T-helper 17 cell (primary cell): Measurements from ENCODE around the gene RALGAPB. TPM values are rescaled to one million over a fixed set of nuclear protein-coding genes. Genes with fewer than 3 reads are reported as not detected.
A peak's percentile ranks its signal among the peaks of the same experiment; 100 is the strongest.

Experiments
- ATAC-seq: fragments of 150-1000 bp; cut with Tn5 transposase; 2 replicates; pipeline ENCODE4 v1.10.0; 2021; ENCODE audit warnings: mild to moderate bottlenecking, moderate library complexity
- DNase-seq, 3 donors: peaks; one replicate each; pipeline versions ENCODE4 v3.0.0 to v3.0.0-alpha.2; 2020 to 2021
- H3K9me3 ChIP-seq: one replicate; pipeline ENCODE4 v1.7.0; 2013; ENCODE audit warnings: low read length, mild to moderate bottlenecking; ENCODE audit not compliant: control insufficient read depth, poor library complexity, severe bottlenecking
- H3K27ac Mint-ChIP-seq: one replicate; pipeline ENCODE4 v1.8.0; 2022; ENCODE audit warnings: mild to moderate bottlenecking, moderate library complexity, mixed read lengths
- H3K27me3 Mint-ChIP-seq: one replicate; pipeline ENCODE4 v1.8.0; 2022; ENCODE audit warnings: mixed read lengths
- H3K36me3 Mint-ChIP-seq: one replicate; pipeline ENCODE4 v1.8.0; 2022; ENCODE audit warnings: low read depth, mixed read lengths
- H3K4me1 Mint-ChIP-seq: one replicate; pipeline ENCODE4 v1.8.0; 2022; ENCODE audit warnings: mild to moderate bottlenecking, mixed read lengths
- H3K4me3 Mint-ChIP-seq: one replicate; pipeline ENCODE4 v1.8.0; 2022; ENCODE audit warnings: mild to moderate bottlenecking, moderate library complexity, mixed read lengths
- total RNA-seq, 4 donors: library from RNA in 2 of 4; stranded (reverse) in 2 of 4; gene quantifications; one replicate each; pipeline ENCODE4 v1.2.3 and lab custom pipeline; 2022 to 2026

The RALGAPB gene
- total RNA-seq, 2 donors from 2014 or later: 42.1 to 45.2 TPM

DNA sequence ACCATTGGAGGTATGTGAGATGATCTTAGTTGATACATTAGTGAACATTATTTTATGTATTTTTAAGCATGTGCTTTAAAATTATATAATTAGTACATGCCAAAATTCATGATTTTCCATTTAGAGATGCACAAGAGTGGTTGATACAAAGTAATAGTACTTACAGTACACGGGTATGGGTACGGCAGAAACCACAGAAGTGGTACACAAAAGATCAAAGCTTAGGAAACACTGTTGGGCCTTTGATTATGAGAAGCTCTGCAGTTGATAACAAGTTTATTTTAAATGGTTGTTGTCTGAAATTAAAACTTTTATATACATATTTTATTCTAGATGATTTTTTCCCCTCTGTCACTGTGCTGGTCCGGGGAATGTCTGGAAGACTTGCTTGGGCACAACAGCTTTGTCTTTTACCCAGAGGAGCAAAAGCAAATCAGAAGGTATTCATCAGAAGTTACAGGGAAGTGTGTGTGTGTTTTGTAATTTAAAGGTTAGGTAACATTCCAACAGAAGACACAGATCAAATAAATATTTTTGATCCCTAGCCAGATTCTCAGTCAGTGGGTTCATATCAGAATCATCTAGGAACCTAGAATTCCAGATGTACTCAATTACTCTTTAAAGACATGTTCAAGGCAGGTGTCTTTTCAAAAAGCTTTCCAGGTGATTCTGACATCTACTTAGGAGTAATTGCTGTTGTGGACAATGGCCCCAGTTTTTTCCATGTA is 75.9 kb downstream of the RALGAPB start:
- Mint-ChIP-seq H3K4me3 (no peak overlapping the region), H3K4me1 (peaks cover 13% of the 10 kb centered on the region), H3K27ac (no peak overlapping the region), H3K36me3 (peaks cover 17% of the 10 kb centered on the region), H3K27me3 (no peaks in the 10 kb centered on the region)
- no peak for DNase-seq
- H3K9me3 ChIP-seq: no peaks in the 10 kb centered on the region
- no peak for ATAC-seq

DNA sequence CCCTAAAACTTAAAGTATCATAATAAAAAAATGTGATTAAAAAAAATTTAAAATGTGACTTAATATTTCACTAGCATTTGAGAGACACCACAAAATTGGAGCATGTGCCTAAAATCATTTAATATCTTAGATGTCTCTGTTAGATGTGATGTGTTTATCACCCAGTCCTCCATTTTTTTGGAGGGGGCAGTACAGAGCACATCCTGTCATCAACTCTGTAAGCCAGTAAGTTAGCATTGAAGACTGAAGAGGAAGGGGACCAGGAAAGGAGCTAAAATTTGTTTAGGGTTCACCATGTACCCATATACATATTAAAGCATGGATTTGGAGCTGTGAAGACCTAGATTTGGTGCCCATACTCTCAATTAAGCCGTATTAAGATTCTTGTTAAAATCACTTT is 77.6 kb downstream of the RALGAPB start:
- H3K9me3 ChIP-seq: no peaks in the 10 kb centered on the region
- DNase-seq: no peak
- H3K4me1 Mint-ChIP-seq: peaks cover 10% of the 10 kb centered on the region
- no peak overlapping the region for H3K4me3 Mint-ChIP-seq
- peaks cover 15% of the 10 kb centered on the region for H3K36me3 Mint-ChIP-seq
- H3K27ac Mint-ChIP-seq: peak overlapping the region; percentile 14
- no peaks in the 10 kb centered on the region for H3K27me3 Mint-ChIP-seq
- no peak for ATAC-seq

DNA sequence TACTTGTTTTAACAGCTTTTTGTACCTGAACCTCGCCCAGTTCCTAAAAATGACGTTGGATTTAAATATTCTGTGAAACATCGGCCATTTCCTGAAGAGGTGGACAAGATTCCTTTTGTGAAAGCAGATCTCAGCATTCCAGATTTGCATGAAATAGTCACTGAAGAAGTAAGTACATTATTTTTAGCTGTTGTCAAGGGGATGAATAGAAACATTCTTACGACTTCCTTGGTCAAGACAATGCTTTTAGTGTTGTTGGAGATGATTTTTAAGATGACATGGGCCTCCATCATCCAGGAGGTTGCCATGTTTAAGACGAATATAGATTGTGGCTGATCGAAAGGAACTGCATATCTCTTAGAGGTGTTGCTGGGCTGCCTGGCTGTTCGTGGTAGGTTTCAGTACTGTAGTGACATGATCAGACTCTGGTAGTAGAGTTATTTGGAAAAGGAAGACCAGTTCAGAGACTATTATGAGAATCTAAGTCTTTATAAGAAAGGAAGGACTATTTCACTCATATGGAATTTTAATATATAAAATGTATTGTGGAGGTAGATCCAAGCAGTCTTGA is 78.5 kb downstream of the RALGAPB start:
- peaks cover 10% of the 10 kb centered on the region for H3K4me1 Mint-ChIP-seq
- no peaks in the 10 kb centered on the region for H3K9me3 ChIP-seq
- H3K4me3 Mint-ChIP-seq: no peak overlapping the region
- ATAC-seq: no peak
- H3K27me3 Mint-ChIP-seq: no peaks in the 10 kb centered on the region
- H3K36me3 Mint-ChIP-seq: peaks cover 10% of the 10 kb centered on the region
- H3K27ac Mint-ChIP-seq: no peak overlapping the region
- DNase-seq: no peak

DNA sequence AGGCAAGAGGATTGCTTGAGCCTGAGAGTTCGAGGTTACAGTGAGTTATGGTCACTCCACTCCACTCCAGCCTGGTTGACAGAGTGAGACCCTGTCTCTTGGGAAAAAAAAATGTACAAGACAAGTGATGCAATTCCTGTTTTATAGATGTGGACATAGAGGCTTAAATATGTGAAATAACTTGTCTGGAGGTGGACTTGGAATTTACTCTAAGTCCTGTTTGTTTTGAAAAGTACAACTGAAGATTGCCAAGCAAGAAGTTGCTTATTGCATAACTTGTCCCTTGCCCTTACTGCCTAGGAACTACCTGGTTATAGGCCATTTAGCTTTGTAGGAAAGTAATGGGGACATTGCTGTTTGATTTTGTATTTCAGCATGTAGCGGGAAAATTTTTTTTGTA is 82.3 kb downstream of the RALGAPB start:
- DNase-seq: no peak
- Mint-ChIP-seq H3K36me3 (peaks cover 11% of the 10 kb centered on the region), H3K4me3 (no peak overlapping the region), H3K27ac (no peak overlapping the region), H3K4me1 (peaks cover 4% of the 10 kb centered on the region), H3K27me3 (no peaks in the 10 kb centered on the region)
- H3K9me3 ChIP-seq: no peaks in the 10 kb centered on the region
- ATAC-seq: no peak

DNA sequence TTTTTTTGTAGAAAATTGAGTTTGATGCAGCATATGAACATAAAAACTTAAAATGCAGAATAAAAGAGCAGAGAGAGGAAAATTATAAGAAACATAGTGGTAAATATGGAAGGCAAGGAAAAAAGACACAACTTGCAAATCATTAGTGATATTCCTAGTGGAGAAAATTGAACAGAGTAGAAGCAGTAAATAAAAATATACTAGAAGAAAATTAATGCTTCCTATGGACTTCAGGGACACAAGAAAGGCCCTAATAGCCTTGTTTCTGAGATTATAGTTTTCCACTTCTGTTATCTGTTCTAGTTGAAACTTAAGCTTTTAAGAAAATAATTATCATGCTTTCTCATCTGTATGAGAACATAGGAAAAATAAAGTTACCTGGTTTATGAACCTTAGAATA is 82.8 kb downstream of the RALGAPB start:
- H3K9me3 ChIP-seq: no peaks in the 10 kb centered on the region
- ATAC-seq: no peak
- Mint-ChIP-seq H3K36me3 (peaks cover 16% of the 10 kb centered on the region), H3K4me3 (no peak overlapping the region), H3K27ac (no peak overlapping the region), H3K27me3 (no peaks in the 10 kb centered on the region), H3K4me1 (peaks cover 4% of the 10 kb centered on the region)
- DNase-seq: no peak

DNA sequence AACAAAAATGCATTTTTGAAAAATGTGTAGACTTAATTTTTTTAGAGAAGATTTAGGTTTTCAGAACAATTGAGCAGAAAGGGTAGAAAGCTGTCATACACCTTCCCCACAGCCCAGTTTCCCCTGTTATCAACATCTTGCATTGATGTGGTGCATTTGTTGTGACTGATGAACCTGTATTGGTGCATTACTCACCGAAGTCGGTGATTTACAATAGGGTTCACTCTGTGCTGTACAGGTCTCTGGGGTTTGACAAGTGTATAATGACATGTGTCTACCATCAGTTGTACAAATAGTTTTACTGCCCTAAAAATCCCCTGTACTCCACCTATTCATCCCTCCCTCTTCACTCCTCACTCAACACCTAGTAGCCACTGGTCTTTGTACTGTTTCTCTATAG is 84.5 kb downstream of the RALGAPB start:
- no peaks in the 10 kb centered on the region for H3K27me3 Mint-ChIP-seq
- no peak overlapping the region for H3K4me3 Mint-ChIP-seq
- DNase-seq: no peak
- no peaks in the 10 kb centered on the region for H3K9me3 ChIP-seq
- H3K4me1 Mint-ChIP-seq: peaks cover 4% of the 10 kb centered on the region
- ATAC-seq: no peak
- peaks cover 16% of the 10 kb centered on the region for H3K36me3 Mint-ChIP-seq
- no peak overlapping the region for H3K27ac Mint-ChIP-seq

DNA sequence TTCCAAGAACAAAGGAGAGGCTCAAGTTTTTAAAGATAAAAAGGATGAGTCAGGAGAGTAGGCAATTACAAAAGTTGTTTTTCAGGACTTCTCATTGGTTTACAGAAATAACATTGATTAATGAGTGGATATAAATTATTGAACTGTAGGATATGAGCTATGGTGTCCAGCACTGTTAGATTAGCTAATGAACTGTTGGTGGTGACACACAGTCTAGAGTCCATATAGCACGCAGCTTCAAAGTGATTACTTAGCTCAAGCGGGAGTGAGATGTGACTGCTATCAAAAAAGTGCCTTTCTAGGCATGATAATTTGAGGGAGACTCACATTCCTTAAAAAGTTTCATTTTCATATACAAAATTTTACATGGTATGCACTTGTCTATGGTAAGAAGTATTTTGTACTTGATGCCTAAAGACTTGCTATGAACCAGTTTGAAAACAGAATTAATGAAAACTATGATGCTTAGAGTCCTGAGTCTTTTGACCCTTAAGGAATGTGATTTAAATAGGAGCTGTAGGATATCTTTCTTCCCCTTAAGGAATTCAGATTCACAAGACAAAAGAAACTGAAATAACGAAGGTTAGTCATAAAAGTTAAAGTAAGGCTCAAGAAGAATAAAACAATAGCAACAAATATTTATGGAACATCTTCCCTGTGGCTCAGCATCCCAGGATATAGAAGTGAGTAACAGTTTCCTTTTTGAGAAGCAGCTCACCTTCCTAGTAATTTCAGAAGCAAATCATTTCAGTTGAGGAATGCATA is 86.1 kb downstream of the RALGAPB start:
- Mint-ChIP-seq H3K4me1 (peaks cover 4% of the 10 kb centered on the region), H3K27ac (no peak overlapping the region), H3K27me3 (no peaks in the 10 kb centered on the region), H3K36me3 (peaks cover 20% of the 10 kb centered on the region), H3K4me3 (no peak overlapping the region)
- no peaks in the 10 kb centered on the region for H3K9me3 ChIP-seq
- ATAC-seq: no peak
- no peak for DNase-seq

DNA sequence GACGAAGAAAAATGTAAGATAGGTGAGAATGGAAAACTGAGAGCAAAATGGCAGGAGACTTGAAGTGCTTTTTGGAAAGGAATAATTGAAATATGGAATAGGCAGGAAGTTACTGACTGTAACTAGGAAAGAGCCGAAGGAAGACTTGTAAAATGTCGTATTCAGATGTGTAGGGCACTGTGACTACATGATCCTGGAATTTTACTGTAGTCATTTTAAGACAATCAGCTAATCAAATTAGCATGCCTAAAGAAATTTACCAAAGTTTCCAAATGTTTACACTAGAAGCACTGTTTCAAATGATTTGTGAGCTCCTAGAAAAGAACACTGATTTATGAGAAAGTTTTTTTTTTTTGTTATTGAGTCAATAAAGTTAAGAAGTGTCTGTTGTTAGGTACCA is 87.1 kb downstream of the RALGAPB start:
- H3K9me3 ChIP-seq: no peaks in the 10 kb centered on the region
- no peak for ATAC-seq
- peaks cover 4% of the 10 kb centered on the region for H3K4me1 Mint-ChIP-seq

DNA sequence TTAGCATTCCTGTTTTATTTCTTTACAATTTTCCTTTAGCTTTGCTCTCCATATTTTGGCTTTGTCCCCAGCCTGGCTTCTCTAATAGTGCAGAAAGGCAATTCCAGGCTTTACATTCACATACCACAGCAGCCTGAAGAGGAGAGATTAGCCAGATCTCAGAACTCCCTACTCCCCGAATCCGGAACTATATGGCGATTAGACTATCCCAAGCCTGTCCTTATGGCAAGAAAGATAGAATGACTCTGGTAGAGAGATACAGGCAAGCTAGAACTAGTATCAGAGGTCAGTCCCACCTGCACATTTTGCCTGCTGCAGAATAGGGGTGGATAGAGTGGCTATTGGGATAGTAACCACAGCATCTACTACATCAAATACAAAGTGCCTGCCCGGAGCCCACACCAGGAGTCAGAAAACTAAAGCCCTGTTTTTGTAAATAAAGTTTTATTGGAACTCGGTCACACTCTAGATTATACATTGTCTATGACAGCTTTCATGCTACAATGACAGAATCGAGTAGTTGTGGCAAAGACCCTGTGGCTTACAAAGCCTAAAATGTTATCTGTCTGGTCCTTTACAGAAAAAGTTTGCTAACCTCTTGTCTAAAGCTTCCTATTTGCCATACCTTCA is 91.3 kb downstream of the RALGAPB start:
- no peaks in the 10 kb centered on the region for H3K9me3 ChIP-seq
- H3K4me3 Mint-ChIP-seq: no peak overlapping the region
- no peak for ATAC-seq
- no peak overlapping the region for H3K27ac Mint-ChIP-seq
- peaks cover 4% of the 10 kb centered on the region for H3K4me1 Mint-ChIP-seq
- DNase-seq: no peak
- peaks cover 19% of the 10 kb centered on the region for H3K36me3 Mint-ChIP-seq
- no peaks in the 10 kb centered on the region for H3K27me3 Mint-ChIP-seq

More for the DNA sequence above, 87.1 kb downstream of the RALGAPB start:
- no peak for DNase-seq
- H3K4me3 Mint-ChIP-seq: no peak overlapping the region
- H3K27me3 Mint-ChIP-seq: no peaks in the 10 kb centered on the region
- peak overlapping the region; percentile 73 for H3K27ac Mint-ChIP-seq
- H3K36me3 Mint-ChIP-seq: peaks cover 21% of the 10 kb centered on the region

DNA sequence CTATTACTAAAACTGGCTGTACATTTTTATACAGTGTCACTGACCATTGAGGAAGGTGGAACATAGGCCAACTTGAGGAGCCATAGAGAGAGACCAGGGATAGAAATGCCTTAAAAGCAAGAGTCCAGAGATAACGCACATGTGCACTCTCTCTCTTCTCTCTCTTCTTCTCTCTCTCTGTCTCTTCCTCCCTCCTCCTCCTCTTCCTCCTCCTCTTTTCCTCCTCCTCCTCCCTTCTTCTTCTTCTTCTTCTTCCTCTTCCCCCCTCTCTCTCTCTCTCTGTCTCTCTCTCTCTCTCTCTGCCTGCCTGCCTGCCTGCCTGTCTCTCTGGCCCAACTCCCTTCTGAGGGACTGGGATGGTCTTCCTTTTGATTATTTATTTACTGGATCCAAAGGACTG is 92.0 kb downstream of the RALGAPB start:
- DNase-seq: no peak
- H3K4me1 Mint-ChIP-seq: peaks cover under 1% of the 10 kb centered on the region
- no peaks in the 10 kb centered on the region for H3K27me3 Mint-ChIP-seq
- peaks cover 15% of the 10 kb centered on the region for H3K36me3 Mint-ChIP-seq
- no peaks in the 10 kb centered on the region for H3K9me3 ChIP-seq
- H3K4me3 Mint-ChIP-seq: no peak overlapping the region
- H3K27ac Mint-ChIP-seq: no peak overlapping the region
- no peak for ATAC-seq

DNA sequence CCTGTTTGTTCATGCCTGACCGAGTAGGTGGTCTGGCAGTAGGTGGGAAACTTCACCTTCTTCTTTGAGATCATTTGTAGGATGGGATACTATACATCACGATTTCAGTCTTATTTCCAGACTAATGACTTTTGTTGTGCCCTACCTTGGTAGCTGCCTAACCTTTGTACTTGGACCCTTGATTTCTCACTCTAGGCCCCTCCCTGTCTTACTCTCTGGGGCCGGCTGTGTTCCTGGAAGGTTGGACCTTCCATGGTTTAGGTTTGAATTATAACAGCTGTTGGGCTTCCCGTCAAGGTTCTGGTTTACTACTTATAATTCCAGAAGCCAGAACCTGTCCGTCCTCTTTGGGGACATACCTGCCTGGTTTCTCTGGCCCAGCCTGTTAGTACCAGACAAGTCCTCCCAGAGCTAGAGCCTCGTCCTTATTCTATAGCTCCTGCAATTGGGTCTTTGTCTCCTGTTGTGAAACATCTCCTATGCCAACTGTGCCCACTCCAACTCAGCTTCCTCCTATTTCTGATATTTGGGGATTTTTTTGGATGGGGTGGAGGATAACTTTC is 93.5 kb downstream of the RALGAPB start:
- H3K27ac Mint-ChIP-seq: no peak overlapping the region
- H3K4me3 Mint-ChIP-seq: no peak overlapping the region
- no peak for DNase-seq
- no peaks in the 10 kb centered on the region for H3K27me3 Mint-ChIP-seq
- peaks cover 11% of the 10 kb centered on the region for H3K36me3 Mint-ChIP-seq
- no peak for ATAC-seq
- no peaks in the 10 kb centered on the region for H3K9me3 ChIP-seq
- peaks cover 3% of the 10 kb centered on the region for H3K4me1 Mint-ChIP-seq

DNA sequence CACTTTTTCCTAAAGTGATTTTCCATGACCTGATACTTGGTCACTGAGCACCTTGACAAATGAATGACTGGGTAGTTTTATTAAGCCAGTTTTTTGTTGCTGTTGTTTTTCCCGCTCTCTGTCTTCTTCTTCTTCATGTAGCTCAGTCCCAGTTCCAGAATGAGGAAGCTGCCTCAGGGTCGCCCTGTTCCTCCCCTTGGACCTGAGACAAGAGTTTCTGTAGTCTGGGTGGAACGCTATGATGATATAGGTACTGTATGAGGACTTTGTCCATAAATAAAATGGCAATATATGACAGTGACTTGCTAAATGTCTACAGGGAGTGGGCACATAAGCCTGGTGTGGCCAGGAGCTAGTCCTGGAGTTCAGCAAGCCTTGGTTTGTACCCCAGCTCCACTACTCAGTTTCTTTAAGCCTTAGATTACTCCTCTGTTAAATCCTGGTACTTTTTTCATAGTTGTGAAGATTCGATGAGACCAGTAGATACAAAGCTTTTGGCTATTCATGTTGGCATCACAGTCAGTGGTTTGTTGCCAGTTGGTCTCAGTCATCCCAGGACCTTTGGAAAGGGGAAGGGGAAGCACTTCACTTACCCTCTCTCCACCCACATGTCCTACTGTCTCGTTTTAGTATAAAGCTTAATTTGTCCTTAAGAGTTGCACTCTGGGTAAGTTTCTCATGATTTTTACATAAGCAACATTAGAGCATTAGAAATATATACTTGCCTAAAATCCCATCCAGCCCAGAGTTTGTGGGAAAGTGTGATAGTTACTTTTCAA is 97.3 kb downstream of the RALGAPB start:
- ATAC-seq (no peak), DNase-seq (no peak)
- peaks cover 3% of the 10 kb centered on the region for H3K4me1 Mint-ChIP-seq
- H3K36me3 Mint-ChIP-seq: peaks cover 12% of the 10 kb centered on the region
- H3K27me3 Mint-ChIP-seq: no peaks in the 10 kb centered on the region
- H3K27ac Mint-ChIP-seq: no peak overlapping the region
- no peak overlapping the region for H3K4me3 Mint-ChIP-seq
- H3K9me3 ChIP-seq: no peaks in the 10 kb centered on the region
